DOHH2 (cell line): ENCODE measurements around the gene FANK1.

ENCODE experiments used
- CTCF ChIP-seq: fragments of 200-600 bp; sonication (generic); IDR thresholded peaks from one replicate; pipeline ENCODE4 v1.5.1; 2014; ENCODE audit warnings: antibody characterized with exemption, mild to moderate bottlenecking, low read depth, low read length; ENCODE audit not compliant: poor library complexity, severe bottlenecking
- EZH2phosphoT487 ChIP-seq: fragments of 200-600 bp; sonication (generic); IDR thresholded peaks from 2 replicates; pipeline ENCODE4 v1.6.1; 2017; ENCODE audit warnings: borderline replicate concordance, mild to moderate bottlenecking, antibody characterized with exemption, low read length, moderate library complexity, mixed read lengths

GRCh38 chr10:126041804-126042231, 145.5 kb downstream of the FANK1 start:
- TF ChIP-seq CTCF (no peak), EZH2phosphoT487 (no peak)
